Keratinocyte (primary cell): Measurements from ENCODE around the gene UBQLN4. TPM values are rescaled to one million over a fixed set of nuclear protein-coding genes. Genes with fewer than 3 reads are reported as not detected.

ENCODE experiments used
- DNase-seq: peaks from one replicate; pipeline ENCODE4 v3.0.0-alpha.2; 2011; ENCODE audit warnings: low read depth, missing footprints, low spot score
- FAIRE-seq: peaks from 2 replicates; lab custom pipeline; 2011; peaks lifted over from hg19 to GRCh38; lab: Jason Lieb, UNC
- H2AFZ ChIP-seq: 2 replicates; pipeline ENCODE4 v1.6.0; 2012; ENCODE audit warnings: low read length, control low read depth, inconsistent platforms; ENCODE audit not compliant: control insufficient read depth
- H3K27ac ChIP-seq: 2 replicates; pipeline ENCODE4 v1.5.1; 2011; ENCODE audit warnings: low read length; ENCODE audit not compliant: control insufficient read depth, insufficient read depth
- H3K27me3 ChIP-seq: 3 replicates; pipeline ENCODE4 v1.6.0; 2011; ENCODE audit warnings: low read length; ENCODE audit not compliant: control insufficient read depth, insufficient read depth; ENCODE audit errors: extremely low read depth
- H3K36me3 ChIP-seq, 2 experiments: 2 replicates in 1 of 2; 3 replicates in 1 of 2; pipeline ENCODE4 v1.5.1; 2011; ENCODE audit warnings: low read length in 2 of 2, mild to moderate bottlenecking in 1 of 2; ENCODE audit not compliant: control insufficient read depth in 2 of 2, insufficient read depth in 2 of 2; ENCODE audit errors: extremely low read depth in 1 of 2
- H3K4me1 ChIP-seq: 3 replicates; pipeline ENCODE4 v1.5.1; 2011; ENCODE audit warnings: low read length; ENCODE audit not compliant: control insufficient read depth, insufficient read depth; ENCODE audit errors: extremely low read depth
- H3K4me2 ChIP-seq: 3 replicates; pipeline ENCODE4 v1.6.0; 2011; ENCODE audit warnings: low read depth, low read length; ENCODE audit not compliant: control insufficient read depth, insufficient read depth; ENCODE audit errors: extremely low read depth
- H3K4me3 ChIP-seq, 3 experiments: fragments of 200-600 bp in 1 of 3; sonication (generic) in 1 of 3; 2 replicates in 2 of 3; 3 replicates in 1 of 3; pipeline ENCODE4 v1.5.1; 2011 to 2016; ENCODE audit warnings: low read length in 3 of 3, mild to moderate bottlenecking in 3 of 3, control low read depth in 2 of 3, inconsistent platforms in 1 of 3, low read depth in 1 of 3, mixed read lengths in 1 of 3, mixed run types in 1 of 3, moderate library complexity in 1 of 3; ENCODE audit not compliant: control insufficient read depth in 2 of 3, insufficient read depth in 2 of 3; ENCODE audit errors: extremely low read depth in 1 of 3
- H3K79me2 ChIP-seq: 2 replicates; pipeline ENCODE4 v1.6.0; 2012; ENCODE audit warnings: low read length; ENCODE audit not compliant: control insufficient read depth, insufficient read depth
- H3K9ac ChIP-seq: 3 replicates; pipeline ENCODE4 v1.6.0; 2011; ENCODE audit warnings: low read length; ENCODE audit not compliant: control insufficient read depth, insufficient read depth; ENCODE audit errors: extremely low read depth
- H3K9me1 ChIP-seq: 3 replicates; pipeline ENCODE4 v1.6.0; 2011; ENCODE audit warnings: low read length; ENCODE audit not compliant: control insufficient read depth, insufficient read depth; ENCODE audit errors: extremely low read depth
- H3K9me3 ChIP-seq: 2 replicates; pipeline ENCODE4 v1.5.1; 2012; ENCODE audit warnings: low read depth, low read length; ENCODE audit not compliant: control insufficient read depth
- H4K20me1 ChIP-seq: 3 replicates; pipeline ENCODE4 v1.6.0; 2011; ENCODE audit warnings: low read length; ENCODE audit not compliant: control insufficient read depth, insufficient read depth; ENCODE audit errors: extremely low read depth
- EZH2 ChIP-seq: IDR thresholded peaks from one replicate; pipeline ENCODE4 v1.6.1; 2012; ENCODE audit warnings: inconsistent platforms, mild to moderate bottlenecking, low read length, moderate library complexity
- dilution Hi-C: fragments of 300-500 bp; cut with MboI; formaldehyde crosslinking; loops from one replicate; pipeline ENCODE4 v1.7.0; 2020; ENCODE audit warnings: low sequenced_read_pairs; ENCODE audit not compliant: extremely low pct_ligation_motif_present
- polyA plus RNA-seq, 5 experiments: library from polyadenylated mRNA; depleted of rRNA in 3 of 5; stranded (reverse) in 3 of 5; stranded (forward) in 1 of 5; unstranded in 1 of 5; fragments of >200 nt; gene quantifications; 1 replicate in 1 of 5; 2 replicates in 3 of 5; 3 replicates in 1 of 5; pipeline versions ENCODE4 v1.2.1 to v1.2.3, GENCODE V29; 2011 to 2012; ENCODE audit warnings: missing spikeins in 2 of 5, low read depth in 1 of 5, low replicate concordance in 1 of 5
- TF ChIP-seq, protein P1 (sequence below), 3 experiments: IDR thresholded peaks in 1 of 3; conservative IDR thresholded peaks in 1 of 3; optimal IDR thresholded peaks in 1 of 3; 2 replicates in 2 of 3; 3 replicates in 1 of 3; pipeline versions ENCODE3 to v1.5.1; 2011; ENCODE audit warnings: low read length in 3 of 3, mild to moderate bottlenecking in 3 of 3, moderate library complexity in 2 of 3, control low read depth in 1 of 3, inconsistent platforms in 1 of 3; ENCODE audit not compliant: insufficient read depth in 2 of 3; ENCODE audit errors: extremely low read depth in 1 of 3

Gene UBQLN4
- polyA plus RNA-seq, 1 donor (not counting 4 experiments of a cell fraction or from before 2014, with no cell fraction given): 35.8 TPM

DNA sequence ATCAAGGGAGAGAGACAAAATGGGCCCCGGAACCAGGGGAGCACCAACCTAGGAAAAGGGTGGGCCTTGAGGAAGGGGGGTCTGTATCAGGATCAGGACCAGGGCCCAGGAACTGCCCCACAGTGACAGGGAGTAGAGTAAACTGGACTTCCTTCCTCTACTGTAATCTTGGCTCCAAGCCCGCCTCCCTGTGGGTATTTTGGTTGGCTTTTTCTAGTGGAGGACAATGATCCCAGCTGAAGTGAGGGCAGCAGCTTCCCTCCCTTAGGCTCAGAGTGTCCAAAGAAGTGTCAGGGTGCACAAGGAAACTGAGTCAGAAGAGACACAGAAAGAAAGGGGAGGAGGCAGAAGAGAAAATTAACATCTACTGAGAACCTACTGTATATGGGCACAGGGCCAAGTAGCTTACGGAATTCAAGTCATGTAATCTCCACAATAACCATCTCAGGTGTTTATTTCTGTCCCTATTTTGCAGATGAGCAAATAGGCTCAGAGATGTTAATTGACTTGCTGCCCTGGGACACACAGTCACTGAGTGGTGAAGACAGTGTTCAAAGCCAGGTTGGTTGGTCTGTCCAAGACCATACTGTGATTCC, 4.8 kb downstream of the UBQLN4 start:
- peaks cover 15 to 27% of the 10 kb centered on the region in 2 experiments for H3K36me3 ChIP-seq
- FAIRE-seq (no peak), DNase-seq (no peak)
- H3K9me1 ChIP-seq: peaks cover 2% of the 10 kb centered on the region
- no peaks in the 10 kb centered on the region for H3K9me3 ChIP-seq
- H2AFZ ChIP-seq: no peak overlapping the region
- dilution Hi-C loops: no loop called here
- H3K9ac ChIP-seq: no peak overlapping the region
- no peaks in the 10 kb centered on the region for H3K27me3 ChIP-seq
- TF ChIP-seq EZH2: no peak
- TF ChIP-seq, protein P1, sequence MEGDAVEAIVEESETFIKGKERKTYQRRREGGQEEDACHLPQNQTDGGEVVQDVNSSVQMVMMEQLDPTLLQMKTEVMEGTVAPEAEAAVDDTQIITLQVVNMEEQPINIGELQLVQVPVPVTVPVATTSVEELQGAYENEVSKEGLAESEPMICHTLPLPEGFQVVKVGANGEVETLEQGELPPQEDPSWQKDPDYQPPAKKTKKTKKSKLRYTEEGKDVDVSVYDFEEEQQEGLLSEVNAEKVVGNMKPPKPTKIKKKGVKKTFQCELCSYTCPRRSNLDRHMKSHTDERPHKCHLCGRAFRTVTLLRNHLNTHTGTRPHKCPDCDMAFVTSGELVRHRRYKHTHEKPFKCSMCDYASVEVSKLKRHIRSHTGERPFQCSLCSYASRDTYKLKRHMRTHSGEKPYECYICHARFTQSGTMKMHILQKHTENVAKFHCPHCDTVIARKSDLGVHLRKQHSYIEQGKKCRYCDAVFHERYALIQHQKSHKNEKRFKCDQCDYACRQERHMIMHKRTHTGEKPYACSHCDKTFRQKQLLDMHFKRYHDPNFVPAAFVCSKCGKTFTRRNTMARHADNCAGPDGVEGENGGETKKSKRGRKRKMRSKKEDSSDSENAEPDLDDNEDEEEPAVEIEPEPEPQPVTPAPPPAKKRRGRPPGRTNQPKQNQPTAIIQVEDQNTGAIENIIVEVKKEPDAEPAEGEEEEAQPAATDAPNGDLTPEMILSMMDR (optimal IDR thresholded peaks at IDR 0.05 in 1 of 3, IDR thresholded peaks at IDR 0.05 in 1 of 3, conservative IDR thresholded peaks at IDR 0.05 in 1 of 3; ENCODE audit: extremely low read depth in 1 of 3, insufficient read depth in 2 of 3, low read length in 3 of 3): no peak
- no peak overlapping the region for H3K27ac ChIP-seq
- no peak overlapping the region for H3K4me3 ChIP-seq
- H3K79me2 ChIP-seq: peaks cover 19% of the 10 kb centered on the region
- no peaks in the 10 kb centered on the region for H4K20me1 ChIP-seq
- peaks cover 4% of the 10 kb centered on the region for H3K4me1 ChIP-seq
- no peak overlapping the region for H3K4me2 ChIP-seq

DNA sequence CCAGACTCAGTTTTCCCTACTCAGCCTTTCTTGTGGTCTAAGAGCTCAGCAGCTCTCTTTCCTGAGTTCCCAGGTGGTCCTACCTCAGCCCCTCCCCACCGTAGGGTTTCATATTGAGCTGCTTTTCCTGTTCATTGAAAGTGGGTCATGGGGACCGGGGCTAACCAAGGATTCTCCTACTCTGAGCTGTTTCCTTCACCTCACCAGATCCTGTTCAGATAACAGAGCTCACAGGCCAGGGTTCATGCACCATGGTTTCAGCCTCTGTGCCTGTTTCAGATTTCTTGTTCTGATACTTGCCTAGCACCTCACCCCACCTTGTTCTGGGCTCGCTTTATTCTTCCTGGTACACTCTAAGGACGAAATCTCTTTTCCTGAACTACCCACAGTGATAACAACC, 8.5 kb downstream of the UBQLN4 start:
- FAIRE-seq: no peak
- dilution Hi-C loops: no loop called here

More for the DNA sequence above, 8.5 kb downstream of the UBQLN4 start:
- Histone ChIP-seq H2AFZ (no peak overlapping the region), H3K9me1 (no peaks in the 10 kb centered on the region), H3K4me2 (no peak overlapping the region), H4K20me1 (no peaks in the 10 kb centered on the region), H3K27me3 (no peaks in the 10 kb centered on the region), H3K9ac (no peak overlapping the region), H3K36me3 (peaks cover 23 to 43% of the 10 kb centered on the region in 2 experiments), H3K9me3 (no peaks in the 10 kb centered on the region), H3K27ac (no peak overlapping the region), H3K4me3 (no peak overlapping the region), H3K79me2 (no peaks in the 10 kb centered on the region), H3K4me1 (no peaks in the 10 kb centered on the region)
- no peak for DNase-seq
- no peak for TF ChIP-seq EZH2
- TF ChIP-seq, protein P1 (optimal IDR thresholded peaks at IDR 0.05 in 1 of 3, IDR thresholded peaks at IDR 0.05 in 1 of 3, conservative IDR thresholded peaks at IDR 0.05 in 1 of 3; ENCODE audit: extremely low read depth in 1 of 3, insufficient read depth in 2 of 3, low read length in 3 of 3): no peak
